Measurements from ENCODE around the gene EXOC1. TPM values are rescaled to one million over a fixed set of nuclear protein-coding genes. Genes with fewer than 3 reads are reported as not detected.
"Not testable (repeated sequence)": the region's sequence is repeated elsewhere in the genome, so short reads cannot be mapped to it uniquely, and the experiment has no call there.

EXOC1 gene
- 35.6 TPM for total RNA-seq

GRCh38 chr4:55853484-55854046, at the start of gene EXOC1:
Gene EXOC1 (plus strand): TSS chr4:55853648. CDS start chr4:55858324, 4,676 bp downstream.
- peak; percentile 91 for DNase-seq

GRCh38 chr4:55807556-55807955, 45.9 kb upstream of the EXOC1 start:
- DNase-seq: no peak

GRCh38 chr4:55808186-55808585, 45.3 kb upstream of the EXOC1 start:
- DNase-seq: no peak

GRCh38 chr4:55808632-55809031, 44.8 kb upstream of the EXOC1 start:
- DNase-seq: no peak

- DNase-seq: no peak
Observed at GRCh38 chr4:55817691-55818090, 35.8 kb upstream of the EXOC1 start.

GRCh38 chr4:55819634-55820033, 33.8 kb upstream of the EXOC1 start, which contains the start of gene EXOC1L:
Gene EXOC1L (plus strand): TSS chr4:55819790. CDS start chr4:55820027, 237 bp downstream.
- no peak for DNase-seq

GRCh38 chr4:55820279-55820678, 33.2 kb upstream of the EXOC1 start:
- DNase-seq: no peak

GRCh38 chr4:55822329-55822728, 31.1 kb upstream of the EXOC1 start:
- no peak for DNase-seq

- DNase-seq: no peak
Observed at GRCh38 chr4:55824865-55825264, 28.6 kb upstream of the EXOC1 start.

GRCh38 chr4:55826986-55827385, 26.5 kb upstream of the EXOC1 start:
- DNase-seq: no peak

- DNase-seq: no peak
Observed at GRCh38 chr4:55827582-55827981, 25.9 kb upstream of the EXOC1 start.

- DNase-seq: no peak
Observed at GRCh38 chr4:55830048-55830447, 23.4 kb upstream of the EXOC1 start.

- DNase-seq: no peak
Observed at GRCh38 chr4:55830716-55831115, 22.7 kb upstream of the EXOC1 start.

GRCh38 chr4:55834086-55834795, 19.2 kb upstream of the EXOC1 start:
- DNase-seq: no peak

GRCh38 chr4:55837903-55838302, 15.5 kb upstream of the EXOC1 start:
- no peak for DNase-seq

GRCh38 chr4:55838356-55838755, 15.1 kb upstream of the EXOC1 start:
- no peak for DNase-seq

GRCh38 chr4:55838952-55839351, 14.5 kb upstream of the EXOC1 start:
- DNase-seq: no peak

GRCh38 chr4:55840956-55841355, 12.5 kb upstream of the EXOC1 start:
- DNase-seq: no peak

GRCh38 chr4:55841373-55842239, 11.8 kb upstream of the EXOC1 start:
- DNase-seq: not testable (repeated sequence)

- DNase-seq: not testable (repeated sequence)
Observed at GRCh38 chr4:55842312-55842711, 11.1 kb upstream of the EXOC1 start.

GRCh38 chr4:55849724-55850123, 3.7 kb upstream of the EXOC1 start:
- no peak for DNase-seq

- DNase-seq: no peak
Observed at GRCh38 chr4:55851885-55852284, 1.6 kb upstream of the EXOC1 start.

GRCh38 chr4:55854129-55854528, 681 bp downstream of the EXOC1 start:
- no peak for DNase-seq

All from skin of body (tissue), 2 donors.